ENCODE data around the gene SARDH.

- no peak for TF ChIP-seq CTCF (IDR thresholded peaks at IDR 0.05)
- no peak for TF ChIP-seq POLR2A (IDR thresholded peaks at IDR 0.05)
These were observed 581 bp upstream of the SARDH start for GRCh38 chr9:133738640-133739225.

All from heart left ventricle (tissue), 13 donors.